GM18505 (cell line): ENCODE measurements around the gene ZCCHC8.

Experiments
- ATAC-seq: cut with Tn5 transposase; IDR thresholded peaks from one replicate; pipeline ENCODE4 v1.9.1; 2021; ENCODE audit not compliant: unreplicated experiment
- POLR2A ChIP-seq: IDR thresholded peaks from 4 replicates; pipeline ENCODE4 v1.6.1; 2011; ENCODE audit warnings: borderline replicate concordance; ENCODE audit not compliant: insufficient read depth, insufficient read length; ENCODE audit errors: extremely low read depth

The ZCCHC8 gene

DNA sequence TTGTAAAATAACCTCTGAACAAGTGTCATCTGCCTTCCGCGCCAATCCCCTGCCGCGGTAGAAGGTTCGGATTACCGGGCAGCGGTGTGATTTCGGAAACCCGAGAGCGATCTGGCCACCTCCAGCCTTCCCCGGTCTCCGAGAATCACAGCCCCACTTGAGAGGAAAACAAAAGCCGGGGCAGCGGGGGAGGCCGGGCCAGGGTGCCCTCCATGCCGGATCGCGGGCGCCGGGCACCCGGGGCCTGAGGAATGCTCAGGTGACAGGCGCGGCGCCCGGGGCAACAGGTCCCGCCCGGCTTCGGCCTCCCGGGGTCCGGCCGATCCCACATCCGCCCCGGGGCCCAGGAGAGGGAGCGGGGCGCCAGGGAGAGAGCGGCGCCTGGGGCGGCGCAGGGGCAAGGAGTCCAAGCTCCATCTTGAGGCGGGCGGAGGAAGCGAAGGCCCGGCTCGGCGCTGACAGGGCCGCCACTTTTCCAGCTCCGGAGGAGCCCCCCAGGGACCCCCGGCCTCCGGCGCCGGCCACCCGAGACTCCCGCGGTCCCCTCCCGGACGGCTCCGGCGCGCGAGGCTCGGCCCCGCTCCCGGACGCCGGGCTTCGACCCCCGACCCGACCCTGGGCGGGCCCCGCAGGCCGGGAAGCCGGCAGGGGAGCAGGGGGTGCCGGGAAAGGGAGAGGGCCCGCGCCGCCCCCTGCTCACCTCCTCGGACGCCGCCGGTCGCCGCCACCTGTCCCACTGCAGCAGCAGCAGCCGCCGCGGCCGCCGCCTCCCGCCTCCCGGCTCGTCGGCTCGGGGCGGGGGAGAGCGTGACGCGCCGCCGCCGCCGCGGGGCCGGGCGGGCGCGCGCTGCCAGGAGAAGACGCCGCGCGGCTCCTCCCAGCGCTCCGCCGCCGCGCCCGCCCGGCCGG is 78.7 kb downstream of the ZCCHC8 start, which contains the start of gene CLIP1:
Gene CLIP1, minus strand, starts transcription at position 849 of the 909 bp plus-strand sequence. CDS start 42,217 bp downstream, outside the sequence.
- peak; percentile 64 for TF ChIP-seq POLR2A
- peak; percentile 52 for ATAC-seq
